HG03045 (cell line): ENCODE data around the gene IFNK.
A peak's percentile ranks its signal among the peaks of the same experiment; 100 is the strongest.
"Not testable (repeated sequence)": the region's sequence is repeated elsewhere in the genome, so short reads cannot be mapped to it uniquely, and the experiment has no call there.

ENCODE experiments used
- ATAC-seq: cut with Tn5 transposase; IDR thresholded peaks from one replicate; pipeline ENCODE4 v1.9.1; 2021; ENCODE audit warnings: mild to moderate bottlenecking, moderate library complexity; ENCODE audit not compliant: unreplicated experiment

Gene IFNK

GRCh38 chr9:27524236-27524635 lies at the start of gene IFNK:
TSS of gene IFNK (plus strand) at chr9:27524290. CDS start at chr9:27524337, 47 bp downstream.
- ATAC-seq = no peak

GRCh38 chr9:27474305-27474704 lies 49.8 kb upstream of the IFNK start:
- ATAC-seq = no peak

DNA sequence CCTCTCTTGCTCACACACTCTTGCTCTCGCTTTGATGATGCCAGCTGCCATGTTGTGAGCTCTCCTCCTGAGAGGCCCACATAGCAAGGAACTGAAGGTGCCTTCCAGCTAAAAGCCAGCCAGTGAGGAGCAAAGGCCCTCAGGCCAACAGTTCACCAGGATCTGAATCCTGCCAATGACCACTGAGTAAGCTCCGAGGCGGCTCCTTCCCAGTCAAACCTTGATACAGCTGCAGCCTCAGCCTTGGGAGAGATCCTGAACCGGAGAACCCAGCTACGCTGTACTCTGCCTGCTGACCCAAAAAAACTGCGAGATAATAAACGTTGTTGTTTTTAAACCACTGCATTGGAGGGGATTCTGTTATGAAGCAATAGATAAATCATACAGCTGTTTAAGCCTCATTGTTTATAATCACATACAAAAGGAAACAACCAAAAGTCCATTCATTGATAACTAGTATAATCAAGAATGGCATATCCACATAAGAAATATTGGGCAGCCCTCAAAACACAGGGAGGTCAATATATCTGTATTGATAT lies 49.0 kb upstream of the IFNK start:
- no peak for ATAC-seq

DNA sequence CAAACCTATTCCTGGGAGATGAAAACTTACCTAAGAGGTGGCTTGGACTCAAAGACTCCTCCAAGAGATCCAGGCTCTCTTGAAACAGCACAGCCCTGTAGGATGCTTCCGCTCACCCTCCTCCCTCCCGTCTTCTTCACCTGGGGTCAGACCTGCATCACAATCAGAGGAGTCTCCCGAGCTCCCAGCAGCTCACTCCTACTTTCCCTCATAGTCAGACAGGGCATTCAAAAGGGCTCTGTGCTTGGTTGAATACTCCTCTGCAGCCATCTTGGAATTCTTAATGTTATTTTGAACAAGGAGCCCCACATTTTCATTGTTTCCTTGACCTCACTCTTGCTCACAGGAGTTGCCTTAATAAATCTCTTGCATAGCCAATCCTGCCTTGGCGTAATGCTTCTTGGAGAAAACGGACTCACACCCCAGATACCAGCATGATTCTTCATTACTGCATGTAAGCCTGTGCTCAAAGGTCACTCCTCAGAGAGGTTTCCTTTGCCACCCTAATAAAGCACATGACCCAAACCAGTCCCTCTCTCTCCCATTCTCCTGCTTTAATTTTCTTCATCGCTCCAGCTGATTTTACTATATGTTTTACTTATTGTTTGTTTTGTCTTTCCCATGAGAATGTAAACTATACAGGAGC lies 47.1 kb upstream of the IFNK start:
- ATAC-seq = no peak

DNA sequence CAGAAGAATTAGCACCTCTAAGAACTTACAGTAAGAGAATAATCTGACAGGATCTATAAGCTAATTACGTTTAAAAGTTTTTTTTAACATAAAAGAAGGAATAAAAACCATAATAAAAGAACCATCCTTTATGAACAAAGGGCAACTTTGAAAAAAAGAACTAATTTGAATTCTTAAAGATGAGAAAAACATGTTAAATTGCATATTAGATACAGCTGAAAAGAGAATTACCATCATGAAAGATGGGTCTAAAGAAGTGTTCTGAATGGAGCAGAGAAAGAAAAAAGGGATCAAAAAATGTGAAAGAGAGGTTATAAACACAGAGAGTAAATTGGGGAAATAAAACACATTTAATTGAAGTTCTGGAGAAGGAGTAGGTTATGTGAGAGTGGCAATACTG lies 45.8 kb upstream of the IFNK start:
- no peak for ATAC-seq

DNA sequence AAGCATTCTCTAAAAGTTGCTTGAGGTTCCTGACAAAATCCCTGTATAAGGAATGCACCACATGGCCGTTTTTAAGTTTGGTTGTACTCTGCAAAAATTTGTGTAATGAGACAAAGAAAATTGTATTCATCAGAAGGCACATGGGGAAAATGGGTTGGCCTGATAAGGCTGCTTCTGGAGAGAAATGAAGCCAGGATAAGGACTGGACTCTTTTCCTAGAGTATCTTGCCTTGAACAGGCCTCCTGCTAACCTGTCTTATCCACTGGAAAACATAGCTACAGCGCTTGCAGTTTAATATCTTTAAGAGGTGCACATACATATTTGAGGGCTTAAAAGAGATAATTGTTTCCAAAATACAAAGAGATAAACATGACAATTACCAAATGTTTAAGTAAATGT lies 41.4 kb upstream of the IFNK start:
- no peak for ATAC-seq

GRCh38 chr9:27483576-27483975 lies 40.5 kb upstream of the IFNK start:
- ATAC-seq = no peak

GRCh38 chr9:27485158-27485557 lies 38.9 kb upstream of the IFNK start:
- peak; percentile 68 for ATAC-seq

DNA sequence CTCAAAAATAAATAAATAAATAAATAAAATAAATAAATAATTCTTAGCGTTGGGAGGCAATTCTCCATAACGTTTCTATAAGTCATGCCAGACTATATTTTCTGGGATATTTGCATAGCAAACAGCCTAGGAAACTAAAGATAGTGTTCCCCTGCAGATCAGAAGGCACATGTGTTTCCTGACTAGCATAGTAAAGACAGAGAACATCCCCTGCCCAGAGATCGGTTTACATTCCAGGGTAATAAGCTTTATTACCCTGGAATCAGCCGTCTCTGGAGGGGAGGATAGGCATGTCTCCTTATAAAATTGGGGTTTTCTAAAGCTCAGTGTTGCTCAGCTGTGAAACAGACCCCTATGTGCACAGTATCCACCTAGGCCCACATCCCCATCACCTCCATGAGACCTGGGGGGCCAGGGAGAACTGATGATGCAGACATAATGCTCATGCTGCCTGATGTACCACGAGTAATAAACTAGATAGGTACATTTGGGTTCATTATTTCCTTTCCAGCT lies 36.9 kb upstream of the IFNK start:
- ATAC-seq = no peak

DNA sequence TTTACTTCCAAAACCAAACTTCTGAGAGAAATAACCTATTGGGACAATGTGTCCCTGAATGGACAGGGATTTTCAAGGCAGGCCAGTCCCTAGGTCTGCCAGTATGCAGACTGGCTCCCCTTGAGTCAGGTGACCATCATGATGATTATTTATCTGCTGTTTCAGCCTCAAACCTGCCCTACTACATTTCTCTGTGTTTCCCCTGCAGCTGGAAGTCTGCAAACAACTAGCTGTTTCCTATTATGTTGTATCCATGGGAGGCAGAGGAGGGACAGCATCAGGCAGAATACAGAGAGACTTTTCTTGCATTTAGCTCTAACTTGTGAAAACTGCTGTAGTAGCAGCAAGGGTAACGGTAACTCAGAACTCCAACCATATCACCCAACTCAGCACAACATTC lies 36.2 kb upstream of the IFNK start:
- ATAC-seq = no peak

DNA sequence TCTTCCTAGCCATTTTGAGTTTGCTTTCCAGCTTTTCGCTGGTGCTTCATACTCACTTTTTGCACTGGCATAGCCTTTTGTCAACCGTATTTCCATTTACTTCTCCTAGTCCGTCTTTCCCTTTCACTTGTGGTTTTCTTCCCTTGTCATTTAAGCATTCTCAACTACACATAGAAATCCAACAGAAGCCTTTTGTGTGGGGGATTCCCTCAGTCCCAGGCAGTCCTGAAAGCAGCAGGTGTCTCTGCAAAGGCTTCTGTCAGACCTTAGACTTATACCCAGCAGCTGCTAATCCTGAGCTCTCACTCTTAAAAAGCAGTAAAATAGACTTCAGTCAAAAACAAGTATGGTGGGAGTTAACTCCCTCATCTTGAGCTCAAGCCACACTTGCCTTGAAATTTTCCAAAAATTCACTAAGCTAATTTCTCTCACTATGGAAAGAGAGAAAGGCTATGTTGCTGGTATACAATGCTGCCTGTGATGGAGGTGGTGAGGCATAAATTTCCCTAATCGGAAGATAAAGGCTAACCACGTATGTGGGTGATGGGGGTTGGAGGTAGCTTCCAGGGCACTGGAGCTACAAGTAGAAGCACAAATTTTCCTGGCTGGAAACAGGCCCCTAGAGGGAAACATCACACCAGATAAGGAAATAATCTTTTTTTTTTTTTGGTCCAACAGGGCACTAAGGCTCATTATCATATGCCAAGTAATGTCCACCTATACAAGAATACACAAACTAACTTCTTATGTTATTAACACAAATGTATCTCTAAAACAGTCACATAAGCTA lies 34.8 kb upstream of the IFNK start:
- ATAC-seq = peak; percentile 97

- ATAC-seq = no peak
Measured at GRCh38 chr9:27491154-27491553, 32.9 kb upstream of the IFNK start.

- no peak for ATAC-seq
Measured at GRCh38 chr9:27495480-27496134, 28.5 kb upstream of the IFNK start.

DNA sequence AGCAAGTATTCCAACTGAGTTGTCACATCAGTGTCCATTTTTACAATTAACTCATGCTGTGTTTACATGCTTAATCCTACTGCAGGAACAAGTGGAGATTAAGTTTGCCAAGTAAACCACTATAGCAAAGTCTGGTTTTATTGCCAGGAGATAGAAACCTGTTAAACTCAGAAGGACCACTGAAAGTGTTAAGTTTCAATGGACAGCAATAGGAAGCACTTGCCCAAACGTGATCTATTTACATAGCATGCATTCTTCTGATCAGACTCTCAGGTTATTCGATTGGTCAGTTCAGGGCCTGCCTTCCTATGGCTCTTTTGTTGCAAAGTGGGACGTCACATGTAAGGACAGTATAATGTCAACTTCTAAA lies 28.0 kb upstream of the IFNK start:
- no peak for ATAC-seq

- no peak for ATAC-seq
Measured at GRCh38 chr9:27497883-27498417, 26.1 kb upstream of the IFNK start.

DNA sequence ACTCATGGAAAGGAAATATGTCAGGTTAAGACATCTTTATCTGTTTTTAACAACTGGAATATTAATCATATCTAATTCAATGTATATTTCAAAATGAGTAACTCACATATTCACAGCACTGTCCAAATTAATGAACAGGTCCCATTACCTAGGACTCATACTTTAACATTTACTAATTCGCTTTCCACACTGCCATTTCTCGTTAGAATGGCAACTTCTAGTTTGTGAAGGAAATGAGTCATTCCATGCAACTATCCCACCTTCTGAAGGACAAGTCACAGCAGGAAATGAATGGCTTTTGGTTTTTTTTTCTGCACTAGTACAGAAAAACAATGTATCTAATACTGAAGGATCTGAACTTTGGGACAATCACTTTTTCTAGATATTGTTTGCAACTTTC lies 24.6 kb upstream of the IFNK start:
- no peak for ATAC-seq

DNA sequence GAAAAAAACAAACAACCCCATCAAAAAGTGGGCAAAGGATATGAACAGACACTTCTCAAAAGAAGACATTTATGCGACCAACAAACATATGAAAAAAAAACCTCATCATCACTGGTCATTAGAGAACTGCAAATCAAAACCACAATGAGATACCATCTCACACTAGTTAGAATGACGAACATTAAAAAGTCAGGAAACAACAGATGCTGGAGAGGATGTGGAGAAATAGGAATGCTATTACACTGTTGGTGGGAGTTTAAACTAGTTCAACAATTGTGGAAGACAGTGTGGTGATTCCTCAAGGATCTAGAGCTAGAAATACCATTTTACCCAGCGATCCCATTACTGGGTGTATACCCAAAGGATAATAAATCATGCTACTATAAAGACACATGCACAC lies 23.2 kb upstream of the IFNK start:
- not testable (repeated sequence) for ATAC-seq

DNA sequence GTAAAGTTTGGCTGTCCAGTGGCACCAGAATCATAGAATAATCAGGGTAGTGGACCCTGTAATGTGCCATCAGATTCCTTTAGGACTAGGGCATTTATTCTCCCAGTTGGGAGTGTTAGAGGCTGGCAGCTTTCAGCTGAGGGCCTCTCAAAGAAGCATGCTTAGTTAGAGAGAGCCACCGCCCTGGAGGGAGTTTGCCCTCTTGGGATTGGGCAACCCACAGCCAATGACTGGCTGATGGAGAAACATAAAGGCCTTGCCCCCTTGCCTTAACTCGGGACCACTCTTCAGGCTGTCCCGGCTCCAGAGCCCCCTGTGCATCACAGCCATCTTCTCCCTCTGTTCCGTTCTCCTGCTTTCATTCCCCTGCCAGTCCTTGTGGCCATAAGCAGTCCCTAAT lies 20.5 kb upstream of the IFNK start:
- no peak for ATAC-seq

GRCh38 chr9:27504259-27504658 lies 19.8 kb upstream of the IFNK start:
- ATAC-seq = no peak

DNA sequence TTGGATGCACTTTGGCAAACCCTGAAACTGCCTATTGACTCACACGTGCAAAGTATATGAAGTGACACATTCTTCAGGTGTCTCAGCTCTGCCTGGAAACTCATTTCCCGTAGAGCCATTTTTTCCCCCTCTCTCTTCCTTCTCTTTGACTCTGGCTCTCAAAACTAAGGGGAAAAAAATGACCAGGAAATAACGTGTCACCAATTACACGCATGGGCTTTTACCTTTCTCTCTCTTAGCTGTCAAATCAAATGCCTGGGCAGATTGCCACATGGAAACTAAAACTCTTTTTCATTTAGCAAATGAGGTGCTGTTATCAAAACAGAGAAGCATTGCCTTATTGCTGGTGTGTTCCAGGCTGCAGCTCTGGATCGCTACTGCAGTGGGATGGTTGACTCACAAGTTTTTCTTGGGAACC lies 18.3 kb upstream of the IFNK start:
- no peak for ATAC-seq

DNA sequence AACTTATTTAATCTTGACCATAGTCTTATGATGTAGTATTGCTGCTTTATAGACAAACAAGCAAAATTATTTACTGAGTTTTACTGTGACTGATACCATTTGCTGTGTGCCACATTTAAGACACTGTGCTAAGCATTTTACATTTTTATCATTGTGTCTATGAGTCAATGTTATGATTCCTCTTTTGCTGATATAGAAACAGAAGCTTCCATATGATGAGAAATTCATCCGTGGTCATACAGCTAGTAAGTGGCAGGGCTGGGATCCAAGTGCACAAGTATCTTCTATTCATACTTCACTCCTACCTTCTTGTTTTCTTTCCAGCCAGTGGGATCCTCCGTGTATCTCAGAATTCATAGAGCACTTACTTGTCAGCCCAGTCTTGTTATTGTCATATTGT lies 17.1 kb upstream of the IFNK start:
- ATAC-seq = no peak
